Fibroblast of the conjunctiva (primary cell): Measurements from ENCODE around the gene TMSB10.

Experiments used
- DNase-seq: peaks from one replicate; pipeline ENCODE4 v3.0.0-alpha.2; 2010; ENCODE audit warnings: low read depth

Gene TMSB10

DNA sequence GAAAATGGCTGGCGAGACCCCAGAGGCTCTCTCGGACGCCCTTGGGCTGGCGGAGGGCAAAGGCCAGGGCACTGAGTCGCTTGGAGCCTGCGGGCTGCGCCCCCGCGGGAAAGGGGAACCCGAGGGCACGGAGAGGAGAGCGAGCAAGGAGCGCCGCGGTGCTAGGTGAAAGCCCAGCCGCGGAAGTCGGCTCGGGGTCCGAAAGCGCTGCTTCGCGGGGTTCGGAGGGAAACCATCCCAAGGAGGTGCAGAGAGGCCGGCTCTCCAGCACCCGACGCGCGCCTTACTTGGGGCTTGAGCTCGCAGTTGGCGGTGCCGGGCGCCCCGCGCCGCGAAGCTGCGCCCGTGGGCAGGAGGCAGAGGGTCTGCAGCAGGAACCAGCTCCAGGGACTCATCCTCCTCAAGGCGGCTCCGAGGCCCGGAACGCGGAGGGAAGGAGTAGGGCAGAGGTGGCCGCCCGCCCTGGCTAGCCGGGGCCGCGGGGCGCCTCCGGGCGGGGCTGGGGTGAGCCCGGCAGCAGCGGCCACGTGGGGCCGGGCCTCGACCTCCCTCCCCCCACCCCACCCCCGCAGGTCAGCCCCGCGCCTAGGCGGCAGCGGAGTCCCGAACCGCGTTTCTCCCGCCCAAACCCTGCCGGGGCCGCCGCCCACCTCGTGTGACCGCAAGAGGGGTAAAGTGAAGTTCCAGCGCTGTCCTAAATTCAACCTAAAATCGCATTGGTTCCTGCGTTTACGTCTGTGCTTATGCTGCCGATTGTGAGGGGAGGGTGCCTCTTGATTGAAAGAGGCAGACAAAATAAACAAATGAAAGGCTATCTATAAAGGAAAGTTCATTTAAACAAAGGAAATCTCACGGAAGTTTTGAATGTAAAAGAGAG is 24.6 kb upstream of the TMSB10 start, which contains the start of gene TRABD2A:
TRABD2A (minus strand) TSS at position 440 of the 877 bp plus-strand sequence; CDS start at position 395, 45 bp downstream.
- no peak for DNase-seq

- peak; percentile 76 for DNase-seq
These were observed 23.7 kb upstream of the TMSB10 start for GRCh38 chr2:84881581-84882413.

- DNase-seq, result no peak
These were observed 23.1 kb upstream of the TMSB10 start for GRCh38 chr2:84882414-84882738.

GRCh38 chr2:84882775-84883550 is 22.5 kb upstream of the TMSB10 start:
- no peak for DNase-seq

- no peak for DNase-seq
These were observed 21.0 kb upstream of the TMSB10 start for GRCh38 chr2:84884449-84884848.

GRCh38 chr2:84885111-84885510 is 20.3 kb upstream of the TMSB10 start:
- no peak for DNase-seq

- DNase-seq, result no peak
These were observed 18.7 kb upstream of the TMSB10 start for GRCh38 chr2:84886791-84887190.

GRCh38 chr2:84888401-84889276 is 16.8 kb upstream of the TMSB10 start:
- peak; percentile 53 for DNase-seq

- DNase-seq, result no peak
These were observed 16.1 kb upstream of the TMSB10 start for GRCh38 chr2:84889332-84889731.

DNA sequence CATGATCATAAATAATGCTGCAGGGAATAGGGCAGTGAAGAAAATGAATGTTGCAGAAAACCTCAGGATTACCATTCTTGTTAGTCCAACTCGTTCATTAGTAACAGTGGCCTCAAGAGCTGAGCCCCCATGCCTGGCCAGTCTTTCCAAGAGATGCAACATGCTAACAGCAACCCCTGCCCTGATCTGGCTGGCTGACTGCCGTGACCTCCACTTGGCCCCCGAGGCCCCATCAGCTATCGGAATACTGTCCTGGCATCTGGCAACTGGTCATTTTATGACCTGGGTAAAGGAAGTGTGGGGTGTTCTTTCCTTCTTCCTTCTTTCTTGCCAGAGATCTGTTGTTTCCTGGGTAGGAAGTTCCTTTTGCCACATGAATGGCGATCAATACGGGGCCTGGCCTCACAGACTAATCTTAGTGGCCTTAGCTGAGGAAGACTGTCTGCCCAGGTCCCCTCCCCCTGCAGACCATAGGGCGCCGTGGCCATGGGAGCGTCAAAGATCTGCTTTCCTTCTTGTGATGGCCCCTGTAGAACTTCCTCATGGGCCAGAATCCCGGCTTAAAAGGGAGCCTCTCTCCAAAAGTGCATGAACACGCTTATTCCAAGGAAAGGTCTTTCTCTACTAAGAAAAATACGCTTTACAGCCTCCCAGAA is 14.0 kb upstream of the TMSB10 start:
- DNase-seq, result no peak

GRCh38 chr2:84894131-84894586 is 11.3 kb upstream of the TMSB10 start:
- DNase-seq, result no peak

GRCh38 chr2:84894758-84895520 is 10.5 kb upstream of the TMSB10 start:
- DNase-seq, result no peak

GRCh38 chr2:84896567-84896966 is 8.9 kb upstream of the TMSB10 start:
- no peak for DNase-seq

- DNase-seq, result no peak
These were observed 7.7 kb upstream of the TMSB10 start for GRCh38 chr2:84897773-84898172.

GRCh38 chr2:84899304-84900204 is 5.9 kb upstream of the TMSB10 start:
- no peak for DNase-seq

DNA sequence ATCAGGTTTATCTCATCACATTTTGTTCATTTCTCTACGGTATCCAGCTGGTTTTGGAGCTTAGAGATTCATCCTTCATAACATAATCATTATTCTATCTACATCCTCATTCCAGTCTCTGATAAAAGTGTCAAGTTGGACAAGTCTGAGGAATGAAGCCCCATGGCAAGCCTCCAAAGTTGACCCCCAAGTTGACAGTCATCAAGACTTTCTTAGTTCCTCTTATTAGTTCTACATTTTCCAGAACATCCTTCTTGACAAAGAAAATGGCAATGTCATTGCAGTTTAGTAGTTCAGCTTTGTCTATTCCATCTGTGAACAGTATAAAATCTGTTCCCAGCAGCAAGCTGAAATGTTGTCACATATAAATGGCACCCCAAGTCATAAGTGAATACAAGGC is 4.5 kb upstream of the TMSB10 start:
- DNase-seq, result no peak

- DNase-seq, result no peak
These were observed 3.8 kb upstream of the TMSB10 start for GRCh38 chr2:84901593-84902120.

DNA sequence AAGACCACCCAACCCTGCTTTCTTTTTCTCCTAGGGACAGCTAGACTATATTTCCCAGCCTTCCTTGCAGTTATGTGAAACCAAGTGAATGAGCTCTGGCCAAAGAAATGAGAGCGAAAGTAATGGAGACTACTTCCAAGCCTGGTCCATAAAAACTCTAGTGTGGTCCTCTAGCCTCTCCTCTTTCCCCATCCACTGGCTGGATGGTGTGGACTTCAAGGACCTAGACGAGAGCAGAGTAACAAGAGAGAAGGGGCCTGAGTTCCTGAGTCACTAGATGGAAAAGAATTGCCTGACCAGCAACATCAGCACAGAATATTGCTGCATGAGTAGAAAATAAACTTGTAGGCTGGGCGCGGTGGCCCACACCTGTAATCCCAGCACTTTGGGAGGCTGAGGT is 2.9 kb upstream of the TMSB10 start:
- DNase-seq, result no peak

DNA sequence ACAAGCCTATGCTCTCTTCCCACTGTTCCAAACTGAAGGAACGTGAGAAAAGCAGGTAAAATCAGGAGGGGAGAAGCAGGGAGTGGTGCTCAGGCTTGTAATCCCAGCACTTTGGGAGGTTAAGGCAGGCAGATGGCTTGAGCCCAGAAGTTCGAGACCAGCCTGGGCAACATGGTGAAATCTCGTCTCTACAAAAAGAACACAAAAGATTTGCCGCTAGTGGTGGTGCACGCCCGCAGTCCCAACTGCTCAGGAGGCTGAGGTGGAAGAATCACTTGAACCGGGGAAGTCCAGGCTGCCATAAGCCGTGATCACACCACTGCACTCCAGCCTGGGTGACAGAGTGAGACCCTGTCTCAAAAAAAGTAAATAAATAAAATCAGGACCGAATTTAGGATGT is 1.3 kb upstream of the TMSB10 start:
- DNase-seq, result no peak
